CD4-positive, alpha-beta T cell treated with Interleukin-17A for 1 hour (primary cell): ENCODE results near the gene LONRF3.

ENCODE experiments used
- DNase-seq: peaks from one replicate; pipeline ENCODE4 v3.0.0-alpha.2; 2020

Gene LONRF3

GRCh38 chrX:118974088-118974907 lies at the start of gene LONRF3:
TSS of gene LONRF3 (plus strand) at chrX:118974618. CDS start at chrX:118974781, 163 bp downstream.
- DNase-seq = peak; percentile 79

DNA sequence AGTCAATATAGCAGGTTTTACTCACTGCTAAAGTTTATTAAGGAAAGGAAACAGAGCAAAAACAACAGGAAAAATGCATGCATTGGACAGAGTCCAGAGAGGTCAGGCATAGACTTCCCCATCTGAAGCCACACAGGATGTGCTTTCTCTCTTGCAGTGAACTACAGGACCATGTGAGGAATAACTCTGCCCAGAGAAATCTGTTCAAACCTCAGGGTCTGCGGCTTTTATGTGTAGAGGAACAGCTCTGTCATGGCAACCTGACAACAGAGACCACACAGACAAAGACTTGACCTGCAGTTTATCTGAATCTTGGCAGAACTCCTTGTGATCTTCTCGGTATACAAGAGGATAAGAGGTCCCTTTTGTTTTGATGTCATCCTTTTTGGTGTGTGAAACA lies 46.3 kb upstream of the LONRF3 start:
- no peak for DNase-seq

DNA sequence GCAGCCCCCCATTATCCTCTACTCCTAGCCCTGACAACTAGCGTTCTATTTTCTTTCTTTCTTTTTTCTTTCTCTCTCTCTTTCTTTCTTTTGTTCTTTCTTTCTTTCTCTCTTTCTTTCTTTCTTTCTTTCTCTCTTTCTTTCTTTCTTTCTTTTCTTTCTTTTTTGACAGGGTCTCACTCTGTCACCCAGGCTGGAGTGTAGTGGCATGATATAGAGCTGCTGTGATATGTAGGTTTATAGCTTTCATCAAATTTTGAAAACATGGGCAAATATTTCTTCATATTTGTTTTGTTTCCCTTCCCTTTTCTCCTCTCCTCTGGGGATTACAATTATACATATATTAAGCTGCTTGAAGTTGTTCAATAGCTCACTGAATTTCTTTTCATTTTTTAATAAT lies 39.1 kb upstream of the LONRF3 start:
- DNase-seq = no peak

DNA sequence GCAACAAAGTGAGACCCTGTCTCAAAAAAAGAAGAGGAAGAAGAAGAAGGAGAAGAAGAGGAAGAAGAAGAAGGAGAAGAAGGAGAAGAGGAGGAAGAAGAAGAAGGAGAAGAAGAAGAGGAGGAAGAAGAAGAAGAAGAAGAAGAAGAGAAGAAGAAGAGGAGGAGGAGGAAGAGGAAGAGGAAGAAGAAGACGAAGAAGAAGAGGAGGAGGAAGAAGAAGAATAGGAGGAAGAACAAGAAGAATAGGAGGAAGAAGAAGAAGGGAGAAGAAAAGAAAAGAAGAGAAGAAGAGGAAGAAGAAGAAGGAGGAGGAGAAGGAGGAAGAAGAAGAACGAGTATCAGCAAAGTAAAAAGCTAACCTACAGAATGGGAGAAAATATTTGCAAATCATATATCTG lies 33.3 kb upstream of the LONRF3 start:
- no peak for DNase-seq

DNA sequence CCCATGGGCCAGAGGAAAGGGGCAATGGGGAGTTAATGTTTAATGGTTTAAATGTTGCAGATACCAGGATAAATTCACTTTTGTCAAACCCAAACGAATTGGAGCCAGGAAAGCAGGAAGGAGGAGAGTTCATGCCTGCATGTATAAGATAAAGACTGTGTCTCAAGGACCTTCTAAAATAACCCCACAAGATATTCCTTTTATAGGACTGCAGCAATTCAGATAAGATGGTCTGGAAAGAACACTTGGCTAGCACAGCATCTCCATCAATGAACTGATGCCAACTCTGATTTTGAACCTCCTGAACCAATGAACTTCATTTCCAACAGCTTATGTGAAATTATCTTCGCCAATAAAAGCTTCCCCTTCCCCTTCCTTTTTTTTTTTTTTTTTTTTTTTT lies 31.3 kb upstream of the LONRF3 start:
- DNase-seq = no peak

GRCh38 chrX:118945921-118946320 lies 28.5 kb upstream of the LONRF3 start:
- DNase-seq = no peak

- DNase-seq = no peak
Measured at GRCh38 chrX:118948270-118948669, 26.1 kb upstream of the LONRF3 start.

DNA sequence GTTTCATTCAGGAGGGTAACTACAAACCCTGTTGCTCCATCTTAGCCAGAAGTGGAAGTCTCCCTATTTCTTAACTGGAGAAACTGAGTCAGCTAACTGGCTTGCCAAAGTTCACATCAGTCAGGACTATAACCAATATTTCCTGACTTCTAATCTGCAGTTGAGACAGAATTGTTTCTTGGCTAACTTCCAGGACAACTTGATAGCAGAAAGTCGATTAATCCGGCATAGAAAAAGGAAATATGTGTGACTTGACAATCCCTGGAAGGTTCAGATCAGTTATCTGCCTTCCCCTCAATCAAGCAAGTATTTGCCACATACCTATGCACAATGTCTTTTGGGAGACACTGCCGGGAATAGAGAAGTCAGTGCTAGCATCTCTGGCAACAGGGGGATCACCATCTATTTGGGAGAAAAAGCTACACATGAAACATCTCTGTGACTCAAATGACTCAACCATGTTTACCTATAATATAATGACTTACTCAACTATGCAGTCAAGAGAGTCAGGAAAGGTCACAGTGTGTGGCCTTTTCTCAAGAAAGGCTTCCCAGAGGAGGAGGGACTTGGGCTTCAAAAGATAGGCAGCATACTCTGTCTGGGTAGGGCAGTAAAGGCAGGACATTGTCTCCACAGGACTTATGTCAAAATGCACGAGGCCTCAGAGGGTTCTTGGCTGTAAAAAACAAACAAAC lies 12.4 kb upstream of the LONRF3 start:
- DNase-seq = no peak

- DNase-seq = no peak
Measured at GRCh38 chrX:118963159-118963558, 11.3 kb upstream of the LONRF3 start.

DNA sequence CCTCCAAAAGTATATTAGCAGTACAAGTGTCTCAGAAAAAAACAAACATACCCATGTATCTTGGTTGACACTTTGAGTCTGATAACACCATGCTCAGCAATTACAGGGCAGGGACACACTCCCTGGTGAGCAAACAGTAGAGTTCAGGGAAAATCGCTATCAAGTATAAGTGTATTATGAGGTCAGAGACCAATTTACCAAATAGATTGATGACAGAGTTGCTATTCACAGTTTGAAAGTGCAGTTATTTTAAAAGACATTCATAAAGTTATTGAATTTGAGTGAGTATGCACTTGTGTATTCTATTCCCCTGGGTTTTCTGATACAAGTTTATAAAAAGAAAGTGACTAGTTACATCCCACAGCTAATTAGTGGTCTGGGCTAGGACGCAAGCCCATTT lies 10.2 kb upstream of the LONRF3 start:
- no peak for DNase-seq

- no peak for DNase-seq
Measured at GRCh38 chrX:118965395-118965794, 9.0 kb upstream of the LONRF3 start.

DNA sequence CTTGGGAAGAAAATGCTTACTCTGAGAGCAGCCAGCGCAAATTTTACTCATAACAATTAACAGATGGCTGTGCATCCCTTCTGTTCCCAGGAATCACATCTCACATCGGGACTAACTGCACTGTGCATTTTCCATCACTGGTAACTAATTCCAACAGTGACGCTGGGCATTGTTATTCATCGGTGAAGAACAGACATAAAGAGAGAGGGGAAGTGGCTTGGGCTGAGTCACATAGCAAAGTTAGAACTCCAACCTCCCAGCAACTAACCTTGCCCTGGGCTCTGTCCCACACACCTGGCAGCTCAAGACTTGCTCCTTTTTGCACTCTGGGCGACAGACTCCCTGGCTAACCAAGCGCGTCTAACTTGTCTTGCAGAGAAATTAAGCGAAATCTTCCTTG lies 6.4 kb upstream of the LONRF3 start:
- DNase-seq = no peak

DNA sequence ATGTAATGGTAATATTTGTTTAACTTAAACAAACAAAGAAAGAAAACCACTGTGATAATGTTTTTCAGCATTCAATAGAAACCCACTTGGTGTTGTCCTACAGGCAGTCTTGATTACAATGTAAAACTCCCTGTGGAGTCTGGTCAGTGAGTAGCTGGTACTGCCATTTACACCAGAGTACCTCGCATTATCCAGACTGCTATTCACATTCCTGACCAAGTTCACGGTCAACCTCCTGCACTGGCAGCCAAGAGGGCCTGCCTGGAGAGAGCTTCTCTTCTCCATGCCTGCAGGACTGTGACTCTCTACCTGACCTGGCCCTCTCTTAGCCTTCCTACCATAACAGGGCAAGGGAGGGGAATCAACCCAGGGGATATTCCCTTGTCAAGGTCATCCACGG lies 2.9 kb upstream of the LONRF3 start:
- DNase-seq = no peak

GRCh38 chrX:118973389-118974087 lies 880 bp upstream of the LONRF3 start:
- DNase-seq = no peak

DNA sequence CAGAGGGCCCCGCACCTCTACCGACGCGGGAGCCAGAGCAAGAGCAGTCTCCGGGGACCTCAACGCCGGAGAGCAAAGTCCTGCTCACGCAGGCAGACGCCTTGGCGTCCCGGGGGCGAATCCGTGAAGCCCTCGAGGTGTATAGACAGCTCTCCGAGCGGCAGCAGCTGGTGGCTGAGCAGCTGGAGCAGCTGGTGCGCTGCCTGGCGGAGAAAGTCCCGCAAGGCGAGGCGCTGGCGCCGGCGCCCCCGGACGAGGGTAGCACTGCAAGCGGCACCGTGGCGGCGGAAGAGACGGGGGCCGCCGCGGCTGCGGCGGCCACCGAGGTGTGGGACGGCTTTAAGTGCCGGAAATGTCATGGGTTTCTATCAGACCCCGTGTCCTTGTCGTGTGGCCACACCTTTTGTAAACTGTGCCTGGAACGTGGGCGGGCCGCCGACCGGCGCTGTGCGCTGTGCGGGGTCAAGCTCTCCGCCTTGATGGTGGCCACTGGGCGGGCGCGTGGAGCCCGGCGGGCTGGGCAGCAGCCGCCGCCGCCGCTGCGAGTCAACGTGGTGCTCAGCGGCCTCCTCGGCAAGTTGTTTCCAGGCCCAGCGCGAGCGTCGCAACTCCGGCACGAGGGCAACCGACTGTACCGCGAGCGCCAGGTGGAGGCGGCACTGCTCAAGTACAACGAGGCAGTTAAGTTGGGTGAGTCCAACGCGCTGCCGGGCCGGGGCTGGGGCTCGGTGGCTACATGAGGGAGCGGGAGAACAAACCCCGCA lies 672 bp downstream of the LONRF3 start:
- peak; percentile 52 for DNase-seq

GRCh38 chrX:118975831-118976598 lies 1.6 kb downstream of the LONRF3 start:
- peak; percentile 71 for DNase-seq

- peak; percentile 20 for DNase-seq
Measured at GRCh38 chrX:118976599-118977340, 2.4 kb downstream of the LONRF3 start.

GRCh38 chrX:118977424-118977823 lies 3.0 kb downstream of the LONRF3 start:
- no peak for DNase-seq

GRCh38 chrX:118978451-118978850 lies 4.0 kb downstream of the LONRF3 start:
- no peak for DNase-seq

DNA sequence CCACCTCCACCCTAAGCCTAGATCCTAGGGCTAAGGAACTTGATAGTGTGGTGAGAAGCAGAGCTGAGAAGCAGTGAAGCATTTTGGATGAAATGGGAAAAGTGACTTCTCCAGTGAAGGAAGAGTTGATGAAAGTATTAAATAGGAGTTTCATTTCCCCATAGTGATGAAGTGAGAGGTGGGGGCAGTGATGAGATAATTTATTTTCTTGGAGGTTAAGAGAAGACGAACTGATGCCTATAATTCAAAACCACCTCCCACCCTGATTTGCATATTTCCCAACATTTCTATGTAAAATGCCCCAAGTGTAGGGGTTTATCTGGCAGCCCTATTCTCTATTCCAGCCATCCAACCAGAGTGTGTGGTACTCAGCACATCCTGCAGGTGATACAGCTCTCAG lies 6.3 kb downstream of the LONRF3 start:
- no peak for DNase-seq

DNA sequence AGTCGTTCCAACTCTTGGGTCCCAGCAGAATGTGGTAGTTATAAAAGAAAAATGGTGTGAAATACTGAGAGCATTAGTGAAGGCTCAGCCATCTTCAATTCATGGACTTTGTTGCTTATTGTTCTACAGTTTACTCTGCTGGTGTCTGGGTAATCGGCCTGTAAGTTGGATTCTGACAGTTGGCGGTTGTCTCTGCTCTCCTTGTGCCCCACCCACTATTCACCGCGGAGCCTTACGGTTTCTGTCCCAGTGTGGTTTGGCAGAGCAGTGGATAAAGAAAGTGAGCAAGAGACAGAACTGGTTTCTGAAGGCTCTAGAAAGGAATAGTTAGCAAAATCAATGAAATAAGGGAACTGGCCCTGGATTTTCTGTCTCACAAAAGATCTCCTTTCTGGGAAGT lies 9.1 kb downstream of the LONRF3 start:
- no peak for DNase-seq

- no peak for DNase-seq
Measured at GRCh38 chrX:118988911-118989310, 14.5 kb downstream of the LONRF3 start.
